GM23338 (cell line): Measurements from ENCODE around the gene ABI1. TPM values are rescaled to one million over a fixed set of nuclear protein-coding genes. Genes with fewer than 3 reads are reported as not detected.

ENCODE experiments used
- ATAC-seq: fragments of 200-7000 bp; cut with Tn5 transposase; 3 replicates; pipeline ENCODE4 v1.9.1; 2020
- DNase-seq: peaks from one replicate; pipeline ENCODE4 v3.0.0-alpha.2; 2015; ENCODE audit warnings: low spot score
- H2AFZ ChIP-seq: fragments of 200-600 bp; sonication (generic); 2 replicates; pipeline ENCODE4 v1.8.0; 2016; ENCODE audit warnings: antibody characterized with exemption, mild to moderate bottlenecking, moderate library complexity
- H3F3A ChIP-seq: fragments of 200-600 bp; sonication (generic); replicated peaks from 2 replicates; pipeline ENCODE4 v1.8.0; 2017; ENCODE audit warnings: antibody characterized with exemption, mixed run types, low read depth
- H3K27ac ChIP-seq: fragments of 200-600 bp; sonication (generic); 2 replicates; pipeline ENCODE4 v1.6.1; 2016; ENCODE audit warnings: low read depth
- H3K27me3 ChIP-seq: fragments of 200-600 bp; sonication (generic); 2 replicates; pipeline ENCODE4 v1.8.0; 2016; ENCODE audit warnings: mild to moderate bottlenecking, mixed run types, moderate library complexity; ENCODE audit not compliant: insufficient read depth
- H3K36me3 ChIP-seq: fragments of 200-600 bp; sonication (generic); 2 replicates; pipeline ENCODE4 v1.8.0; 2016; ENCODE audit warnings: mild to moderate bottlenecking; ENCODE audit not compliant: insufficient read depth
- H3K4me1 ChIP-seq: fragments of 200-600 bp; sonication (generic); 2 replicates; pipeline ENCODE4 v1.8.0; 2016; ENCODE audit warnings: mild to moderate bottlenecking, moderate library complexity; ENCODE audit not compliant: insufficient read depth
- H3K4me2 ChIP-seq: fragments of 200-600 bp; sonication (generic); 2 replicates; pipeline ENCODE4 v1.7.1; 2017; ENCODE audit warnings: mixed run types
- H3K4me3 ChIP-seq: fragments of 200-600 bp; sonication (generic); 2 replicates; pipeline ENCODE4 v1.6.1; 2016; ENCODE audit warnings: mixed run types
- H3K79me2 ChIP-seq: fragments of 200-600 bp; sonication (generic); replicated peaks from 2 replicates; pipeline ENCODE4 v1.8.0; 2017; ENCODE audit warnings: mild to moderate bottlenecking; ENCODE audit not compliant: insufficient read depth
- H3K9me2 ChIP-seq: fragments of 200-600 bp; sonication (generic); 2 replicates; pipeline ENCODE4 v1.8.0; 2017; ENCODE audit not compliant: insufficient read depth
- H4K20me1 ChIP-seq: fragments of 200-600 bp; sonication (generic); replicated peaks from 2 replicates; pipeline ENCODE4 v1.8.0; 2017; ENCODE audit warnings: mild to moderate bottlenecking; ENCODE audit not compliant: insufficient read depth
- H3K27ac Mint-ChIP-seq: 2 replicates; pipeline ENCODE4 v1.8.0; 2020; ENCODE audit warnings: inconsistent platforms, mild to moderate bottlenecking, moderate library complexity, mixed read lengths
- H3K27me3 Mint-ChIP-seq: 3 replicates; pipeline ENCODE4 v1.8.0; 2022; ENCODE audit warnings: low read depth, mild to moderate bottlenecking, moderate library complexity, mixed read lengths, inconsistent platforms; ENCODE audit not compliant: insufficient read depth, poor library complexity
- H3K36me3 Mint-ChIP-seq: 3 replicates; pipeline ENCODE4 v1.8.0; 2021; ENCODE audit warnings: low read depth, mild to moderate bottlenecking, inconsistent platforms, moderate library complexity, mixed read lengths
- H3K4me1 Mint-ChIP-seq: 3 replicates; pipeline ENCODE4 v1.8.0; 2020; ENCODE audit warnings: mild to moderate bottlenecking, inconsistent platforms, mixed read lengths
- H3K4me3 Mint-ChIP-seq: 3 replicates; pipeline ENCODE4 v1.8.0; 2021; ENCODE audit warnings: moderate library complexity, mild to moderate bottlenecking, inconsistent platforms, mixed read lengths
- H3K9me3 Mint-ChIP-seq: 3 replicates; pipeline ENCODE4 v1.8.0; 2020; ENCODE audit warnings: moderate library complexity, mild to moderate bottlenecking, inconsistent platforms, mixed read lengths
- CREB1 ChIP-seq: fragments of 250-450 bp; sonication (Bioruptor Pico); IDR thresholded peaks from 2 replicates; pipeline ENCODE4 v1.5.0; 2020; ENCODE audit warnings: low read depth, mild to moderate bottlenecking, moderate library complexity
- CTCF ChIP-seq, 2 experiments: fragments of 200-600 bp in 1 of 2; sonication (generic) in 1 of 2; conservative IDR thresholded peaks; 2 replicates each; pipeline versions ENCODE4 v1.5.1 to v1.6.1; 2016 to 2017; ENCODE audit warnings: antibody characterized with exemption in 2 of 2, low read depth in 2 of 2, mild to moderate bottlenecking in 2 of 2, moderate library complexity in 1 of 2
- ETS1 ChIP-seq: IDR thresholded peaks from 2 replicates; pipeline ENCODE4 v1.6.1; 2016; ENCODE audit warnings: antibody characterized with exemption
- EZH2 ChIP-seq: fragments of 200-600 bp; sonication (generic); IDR thresholded peaks from one replicate; pipeline ENCODE4 v1.8.0; 2017; ENCODE audit warnings: antibody characterized with exemption, mild to moderate bottlenecking, low read depth; ENCODE audit not compliant: unreplicated experiment
- EZH2phosphoT487 ChIP-seq: fragments of 200-600 bp; sonication (generic); IDR thresholded peaks from one replicate; pipeline ENCODE4 v1.8.1; 2018; ENCODE audit warnings: antibody characterized with exemption; ENCODE audit not compliant: unreplicated experiment
- JUNB ChIP-seq: IDR thresholded peaks from one replicate; pipeline ENCODE4 v1.6.1; 2016; ENCODE audit warnings: antibody characterized with exemption; ENCODE audit not compliant: unreplicated experiment
- NANOG ChIP-seq: IDR thresholded peaks from 2 replicates; pipeline ENCODE4 v1.6.1; 2016; ENCODE audit warnings: antibody characterized with exemption, borderline replicate concordance
- POLR2AphosphoS5 ChIP-seq: IDR thresholded peaks from 2 replicates; pipeline ENCODE4 v1.6.1; 2016; ENCODE audit warnings: antibody characterized with exemption, low read depth
- REST ChIP-seq: IDR thresholded peaks from one replicate; pipeline ENCODE4 v1.6.1; 2018; ENCODE audit warnings: antibody characterized with exemption; ENCODE audit not compliant: unreplicated experiment
- STAT1 ChIP-seq: IDR thresholded peaks from one replicate; pipeline ENCODE4 v1.6.1; 2016; ENCODE audit warnings: antibody characterized with exemption; ENCODE audit not compliant: unreplicated experiment
- ZNF114 ChIP-seq: fragments of 250-450 bp; sonication (Bioruptor Pico); IDR thresholded peaks from 2 replicates; pipeline ENCODE4 v1.5.0; 2020; ENCODE audit warnings: mild to moderate bottlenecking, moderate library complexity
- ZNF331 ChIP-seq: fragments of 250-450 bp; sonication (Bioruptor Pico); IDR thresholded peaks from 2 replicates; pipeline ENCODE4 v1.5.0; 2020; ENCODE audit warnings: low read depth, mild to moderate bottlenecking, moderate library complexity
- ZNF462 ChIP-seq: fragments of 250-450 bp; sonication (Bioruptor Pico); IDR thresholded peaks from 2 replicates; pipeline ENCODE4 v1.5.0; 2020; ENCODE audit warnings: mild to moderate bottlenecking, moderate library complexity
- polyA plus RNA-seq: library from polyadenylated mRNA; unstranded; fragments of >200 nt; fragmentation: Nextera tagmentation; extraction: Ambion mirVana; gene quantifications from 2 replicates; pipeline ENCODE4 v1.2.1, GENCODE V29; 2016
- total RNA-seq: library from RNA; depleted of rRNA; stranded (reverse); fragments of >200 nt; shearing (Covaris generic); gene quantifications from 2 replicates; pipeline ENCODE4 v1.2.3, GENCODE V29; 2014

ABI1 gene
- total and polyA plus RNA-seq, 2 experiments from 2014 or later = 22.3 to 30.7 TPM

- Mint-ChIP-seq H3K4me1 (peaks cover 36% of the 10 kb centered on the region), H3K9me3 (no peaks in the 10 kb centered on the region), H3K4me3 (no peak overlapping the region), H3K36me3 (no peaks in the 10 kb centered on the region), H3K27ac (no peak overlapping the region), H3K27me3 (no peaks in the 10 kb centered on the region)
- H3K9me2 ChIP-seq = no peaks in the 10 kb centered on the region
- no peaks in the 10 kb centered on the region for H3K36me3 ChIP-seq
- no peak overlapping the region for H3K27ac ChIP-seq
- H3K4me1 ChIP-seq = peaks cover 38% of the 10 kb centered on the region
- no peak overlapping the region for H3K4me3 ChIP-seq
- H3K27me3 ChIP-seq = no peaks in the 10 kb centered on the region
- H3F3A ChIP-seq = no peaks in the 10 kb centered on the region
- H3K4me2 ChIP-seq = no peak overlapping the region
- ATAC-seq (no peak), DNase-seq (no peak)
- H4K20me1 ChIP-seq = peaks cover 7% of the 10 kb centered on the region; the same call in 1 of the 2 replicates
- no peak for TF ChIP-seq ZNF331 (CRISPR knock-in tag)
- TF ChIP-seq NANOG = no peak
- TF ChIP-seq ZNF462 (CRISPR knock-in tag) = no peak
- TF ChIP-seq POLR2AphosphoS5 = no peak
- TF ChIP-seq ZNF114 = no peak
- TF ChIP-seq JUNB = no peak
- TF ChIP-seq CTCF (conservative IDR thresholded peaks at IDR 0.05; ENCODE audit: low read depth in 2 of 2) = no peak
- TF ChIP-seq EZH2phosphoT487 = no peak
- TF ChIP-seq CREB1 (CRISPR knock-in tag) = no peak
- TF ChIP-seq EZH2 = no peak
- TF ChIP-seq ETS1 = no peak
- no peak for TF ChIP-seq STAT1
- no peak for TF ChIP-seq REST
- H3K79me2 ChIP-seq = peaks cover 85% of the 10 kb centered on the region
- no peak overlapping the region for H2AFZ ChIP-seq
These were observed 53.2 kb downstream of the ABI1 start for GRCh38 chr10:26807532-26807931.
